ENCODE data around the gene NXPH4. TPM values are rescaled to one million over a fixed set of nuclear protein-coding genes. Genes with fewer than 3 reads are reported as not detected.

The NXPH4 gene
- total and polyA plus RNA-seq, 10 of the 15 experiments (the other 5 are each of a cell fraction or from before 2014, with no cell fraction given) = 0.03 to 0.26 TPM; not detected in 8

GRCh38 chr12:57179331-57180086, 37.1 kb upstream of the NXPH4 start:
- BruUV-seq (replicated peaks) = no TSS peak
- H3K27ac ChIP-seq (ENCODE audit: control insufficient read depth, insufficient read depth) = no peak overlapping the region
- FAIRE-seq (no peak), ATAC-seq (no peak), DNase-seq (ENCODE audit: low read depth, low spot score) (no peak)
- ChIA-PET RAD21 (ENCODE audit: unreplicated experiment) (no interaction called here), SMC1A (ENCODE audit: uncharacterized antibody, unreplicated experiment) (no interaction called here), CTCF (interaction anchor here (10.4 kb wide), 1 partner anchor 55 kb away, joined by 159 read pairs; the partner anchor contains the start of gene LRP1), POLR2A (interaction anchor here (0.5 kb wide), 1 partner anchor 49 kb away, joined by 3 read pairs; no protein-coding TSS in a partner anchor)
- no peaks in the 10 kb centered on the region for H3K9me3 ChIP-seq (replicated peaks; ENCODE audit: control insufficient read depth, insufficient read depth, low read length)
- no peak for TF ChIP-seq WRNIP1 (IDR thresholded peaks at IDR 0.05; ENCODE audit: borderline replicate concordance, low read depth, low read length)
- TF ChIP-seq CHD1 (IDR thresholded peaks at IDR 0.05; ENCODE audit: low read depth, low read length) = no peak
- TF ChIP-seq RAD21 (IDR thresholded peaks at IDR 0.05; ENCODE audit: insufficient read depth, low read depth, low read length) = no peak
- no peak for TF ChIP-seq BCL3 (IDR thresholded peaks at IDR 0.05; ENCODE audit: borderline replicate concordance, insufficient read depth, low read depth, low read length, poor library complexity, severe bottlenecking)
- TF ChIP-seq, protein P1, sequence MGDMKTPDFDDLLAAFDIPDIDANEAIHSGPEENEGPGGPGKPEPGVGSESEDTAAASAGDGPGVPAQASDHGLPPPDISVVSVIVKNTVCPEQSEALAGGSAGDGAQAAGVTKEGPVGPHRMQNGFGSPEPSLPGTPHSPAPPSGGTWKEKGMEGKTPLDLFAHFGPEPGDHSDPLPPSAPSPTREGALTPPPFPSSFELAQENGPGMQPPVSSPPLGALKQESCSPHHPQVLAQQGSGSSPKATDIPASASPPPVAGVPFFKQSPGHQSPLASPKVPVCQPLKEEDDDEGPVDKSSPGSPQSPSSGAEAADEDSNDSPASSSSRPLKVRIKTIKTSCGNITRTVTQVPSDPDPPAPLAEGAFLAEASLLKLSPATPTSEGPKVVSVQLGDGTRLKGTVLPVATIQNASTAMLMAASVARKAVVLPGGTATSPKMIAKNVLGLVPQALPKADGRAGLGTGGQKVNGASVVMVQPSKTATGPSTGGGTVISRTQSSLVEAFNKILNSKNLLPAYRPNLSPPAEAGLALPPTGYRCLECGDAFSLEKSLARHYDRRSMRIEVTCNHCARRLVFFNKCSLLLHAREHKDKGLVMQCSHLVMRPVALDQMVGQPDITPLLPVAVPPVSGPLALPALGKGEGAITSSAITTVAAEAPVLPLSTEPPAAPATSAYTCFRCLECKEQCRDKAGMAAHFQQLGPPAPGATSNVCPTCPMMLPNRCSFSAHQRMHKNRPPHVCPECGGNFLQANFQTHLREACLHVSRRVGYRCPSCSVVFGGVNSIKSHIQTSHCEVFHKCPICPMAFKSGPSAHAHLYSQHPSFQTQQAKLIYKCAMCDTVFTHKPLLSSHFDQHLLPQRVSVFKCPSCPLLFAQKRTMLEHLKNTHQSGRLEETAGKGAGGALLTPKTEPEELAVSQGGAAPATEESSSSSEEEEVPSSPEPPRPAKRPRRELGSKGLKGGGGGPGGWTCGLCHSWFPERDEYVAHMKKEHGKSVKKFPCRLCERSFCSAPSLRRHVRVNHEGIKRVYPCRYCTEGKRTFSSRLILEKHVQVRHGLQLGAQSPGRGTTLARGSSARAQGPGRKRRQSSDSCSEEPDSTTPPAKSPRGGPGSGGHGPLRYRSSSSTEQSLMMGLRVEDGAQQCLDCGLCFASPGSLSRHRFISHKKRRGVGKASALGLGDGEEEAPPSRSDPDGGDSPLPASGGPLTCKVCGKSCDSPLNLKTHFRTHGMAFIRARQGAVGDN (IDR thresholded peaks at IDR 0.05) = no peak
- TF ChIP-seq POU2F2 (IDR thresholded peaks at IDR 0.05; ENCODE audit: borderline replicate concordance, low read depth, low read length) = no peak
- TF ChIP-seq REST (IDR thresholded peaks at IDR 0.05; ENCODE audit: low read depth, low read length) = no peak
- no peak for TF ChIP-seq IKZF2 (IDR thresholded peaks at IDR 0.05)
- no peak for TF ChIP-seq CTCF (IDR thresholded peaks at IDR 0.05 in 2 of 3, conservative IDR thresholded peaks at IDR 0.05 in 1 of 3; ENCODE audit: control insufficient read depth in 2 of 3, extremely low read depth in 1 of 3, insufficient read depth in 1 of 3, low read depth in 3 of 3, low read length in 3 of 3)
- no peaks in the 10 kb centered on the region for H3K79me2 ChIP-seq (ENCODE audit: control insufficient read depth, insufficient read depth, low read length)
- WGBS (ENCODE audit: insufficient coverage, insufficient replicate concordance, low lambda C conversion rate, missing lambda C conversion rate) = 51% methylated on average over 27 of the region's 27 CpGs
- no peak overlapping the region for H2AFZ ChIP-seq (ENCODE audit: control insufficient read depth, low read depth, low read length)
- H3K27me3 ChIP-seq (replicated peaks in 1 of 2; ENCODE audit: control insufficient read depth in 2 of 2, insufficient read depth in 2 of 2, low read length in 1 of 2) = no peaks in the 10 kb centered on the region; a peak in 2 of 4 replicates
- intact Hi-C loops (cut with micrococcal nuclease; ENCODE audit: unreplicated experiment) = no loop called here
- no peak overlapping the region for H3K9ac ChIP-seq (ENCODE audit: control insufficient read depth, insufficient read depth, low read length)
- H3K4me3 ChIP-seq = no peak overlapping the region
- in situ Hi-C loops (cut with MboI) = loop anchor here (5.0 kb wide), 2 partner anchors 57 to 422 kb away; no protein-coding TSS in a partner anchor
- no peaks in the 10 kb centered on the region for H3K36me3 ChIP-seq (ENCODE audit: control insufficient read depth in 2 of 2, insufficient read depth in 2 of 2, low read length in 1 of 2)
- no peak overlapping the region for H3K4me2 ChIP-seq (ENCODE audit: control insufficient read depth, insufficient read depth)
- no peaks in the 10 kb centered on the region for H3K4me1 ChIP-seq (ENCODE audit: control insufficient read depth, insufficient read depth, low read length)
- no peaks in the 10 kb centered on the region; the same call in 1 of the 2 replicates for H4K20me1 ChIP-seq (ENCODE audit: control insufficient read depth, insufficient read depth)
